HFF-Myc (cell line): ENCODE results near the gene AGAP1.

Experiments
- DNase-seq: peaks from one replicate; pipeline ENCODE4 v3.0.0-alpha.2; 2011; ENCODE audit warnings: low read depth; ENCODE audit errors: extremely low read depth
- H3K4me3 ChIP-seq: replicated peaks from 2 replicates; pipeline ENCODE4 v1.5.1; 2011; ENCODE audit warnings: low read depth, mild to moderate bottlenecking, control low read depth, low read length
- TF ChIP-seq, protein P1 (sequence below): IDR thresholded peaks from 2 replicates; pipeline ENCODE4 v1.5.1; 2012; ENCODE audit warnings: mild to moderate bottlenecking, low read depth, low read length, control low read depth; ENCODE audit errors: missing control alignments

Gene AGAP1

GRCh38 chr2:235506997-235507615 is 13.3 kb downstream of the AGAP1 start:
- H3K4me3 ChIP-seq = no peak overlapping the region
- TF ChIP-seq, protein P1, sequence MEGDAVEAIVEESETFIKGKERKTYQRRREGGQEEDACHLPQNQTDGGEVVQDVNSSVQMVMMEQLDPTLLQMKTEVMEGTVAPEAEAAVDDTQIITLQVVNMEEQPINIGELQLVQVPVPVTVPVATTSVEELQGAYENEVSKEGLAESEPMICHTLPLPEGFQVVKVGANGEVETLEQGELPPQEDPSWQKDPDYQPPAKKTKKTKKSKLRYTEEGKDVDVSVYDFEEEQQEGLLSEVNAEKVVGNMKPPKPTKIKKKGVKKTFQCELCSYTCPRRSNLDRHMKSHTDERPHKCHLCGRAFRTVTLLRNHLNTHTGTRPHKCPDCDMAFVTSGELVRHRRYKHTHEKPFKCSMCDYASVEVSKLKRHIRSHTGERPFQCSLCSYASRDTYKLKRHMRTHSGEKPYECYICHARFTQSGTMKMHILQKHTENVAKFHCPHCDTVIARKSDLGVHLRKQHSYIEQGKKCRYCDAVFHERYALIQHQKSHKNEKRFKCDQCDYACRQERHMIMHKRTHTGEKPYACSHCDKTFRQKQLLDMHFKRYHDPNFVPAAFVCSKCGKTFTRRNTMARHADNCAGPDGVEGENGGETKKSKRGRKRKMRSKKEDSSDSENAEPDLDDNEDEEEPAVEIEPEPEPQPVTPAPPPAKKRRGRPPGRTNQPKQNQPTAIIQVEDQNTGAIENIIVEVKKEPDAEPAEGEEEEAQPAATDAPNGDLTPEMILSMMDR = no peak
- no peak for DNase-seq

DNA sequence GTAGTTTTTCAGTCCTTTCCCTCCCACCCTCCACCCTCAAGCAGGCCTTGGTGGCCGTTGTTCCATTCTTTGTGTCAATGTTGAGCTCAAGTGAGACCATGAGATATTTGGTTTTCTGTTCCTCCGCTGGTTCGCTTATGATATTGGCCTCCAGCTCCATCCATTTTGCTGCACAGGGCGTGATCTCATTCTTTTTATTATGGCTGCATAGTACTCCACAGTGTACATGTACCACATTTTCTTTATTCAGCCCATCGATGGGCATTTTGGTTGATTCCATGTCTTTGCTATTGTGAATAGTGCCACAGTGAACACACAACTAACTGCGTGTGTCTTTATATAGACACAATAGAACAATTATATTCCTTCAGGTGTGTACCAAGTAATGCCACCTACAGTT is 14.1 kb downstream of the AGAP1 start:
- TF ChIP-seq, protein P1 = no peak
- no peak overlapping the region for H3K4me3 ChIP-seq
- DNase-seq = no peak

GRCh38 chr2:235508371-235509160 is 14.7 kb downstream of the AGAP1 start:
- H3K4me3 ChIP-seq = no peak overlapping the region
- TF ChIP-seq, protein P1 = no peak
- no peak for DNase-seq

GRCh38 chr2:235510318-235510717 is 16.5 kb downstream of the AGAP1 start:
- no peak overlapping the region for H3K4me3 ChIP-seq
- DNase-seq = no peak
- TF ChIP-seq, protein P1 = no peak

DNA sequence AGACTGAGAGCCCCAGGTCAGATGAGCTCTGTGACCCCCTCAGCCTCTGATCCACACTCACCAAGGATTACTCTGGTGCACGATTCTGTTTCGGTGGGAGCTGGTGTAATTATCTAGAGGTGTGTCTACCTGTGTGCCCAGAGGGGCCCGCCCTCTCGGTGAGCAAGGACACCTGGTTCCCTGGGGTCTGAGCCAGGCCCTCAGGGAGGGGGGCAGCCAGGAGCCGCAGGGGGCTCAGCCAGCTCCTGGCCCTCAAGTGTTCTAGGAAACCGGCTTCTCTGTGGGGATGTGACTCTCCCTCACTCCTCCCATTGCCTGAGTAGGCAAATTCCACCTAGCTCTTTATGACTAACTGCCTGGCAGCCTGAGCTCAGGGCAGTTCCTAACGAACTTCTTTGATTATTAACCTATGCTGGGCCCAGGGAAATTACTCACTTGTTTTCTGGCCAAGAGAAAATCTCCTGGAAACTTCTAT is 17.4 kb downstream of the AGAP1 start:
- TF ChIP-seq, protein P1 = no peak
- no peak overlapping the region for H3K4me3 ChIP-seq
- no peak for DNase-seq

- TF ChIP-seq, protein P1 = no peak
- no peak for DNase-seq
- no peak overlapping the region for H3K4me3 ChIP-seq
Measured at GRCh38 chr2:235511751-235512698, 18.2 kb downstream of the AGAP1 start.
